ENCODE measurements around the gene AKIRIN1. TPM values are rescaled to one million over a fixed set of nuclear protein-coding genes. Genes with fewer than 3 reads are reported as not detected.

The AKIRIN1 gene
- polyA plus RNA-seq, 1 of the 3 experiments (the other 2 are of a cell fraction): 37.0 TPM

- no peak for TF ChIP-seq PBX3 (IDR thresholded peaks at IDR 0.05)
- no peak for TF ChIP-seq TAF1 (IDR thresholded peaks at IDR 0.05; ENCODE audit: borderline replicate concordance, low read depth, low read length)
- TF ChIP-seq REST (IDR thresholded peaks at IDR 0.05; ENCODE audit: low read depth, low read length): no peak
- no peak for TF ChIP-seq MXI1 (IDR thresholded peaks at IDR 0.05; ENCODE audit: low read depth, low read length)
- no peak for TF ChIP-seq FOSL2 (IDR thresholded peaks at IDR 0.05; ENCODE audit: borderline replicate concordance, low read depth)
- TF ChIP-seq ELF1 (IDR thresholded peaks at IDR 0.05): no peak
- no peak for TF ChIP-seq MEF2A (IDR thresholded peaks at IDR 0.05; ENCODE audit: borderline replicate concordance, low read depth)
- no peak for TF ChIP-seq RFX5 (IDR thresholded peaks at IDR 0.05; ENCODE audit: low read length)
- TF ChIP-seq TCF12 (IDR thresholded peaks at IDR 0.05): no peak
- no peak for TF ChIP-seq FOXJ3 (CRISPR knock-in tag; IDR thresholded peaks at IDR 0.05)
- TF ChIP-seq MAX (IDR thresholded peaks at IDR 0.05; ENCODE audit: low read depth): no peak
- TF ChIP-seq JUND (IDR thresholded peaks at IDR 0.05): no peak
- TF ChIP-seq USF2 (IDR thresholded peaks at IDR 0.05; ENCODE audit: borderline replicate concordance, low read depth, low read length): no peak
- Histone ChIP-seq H2AFZ (ENCODE audit: low read depth) (no peak overlapping the region), H3K9me3 (no peaks in the 10 kb centered on the region), H3F3A (replicated peaks; ENCODE audit: insufficient read depth) (peaks cover 16% of the 10 kb centered on the region), H3K79me2 (ENCODE audit: insufficient read depth) (no peaks in the 10 kb centered on the region), H3K27me3 (ENCODE audit: insufficient read depth) (no peaks in the 10 kb centered on the region), H3K9ac (no peak overlapping the region), H3K9me2 (no peaks in the 10 kb centered on the region), H3K4me1 (ENCODE audit: control insufficient read depth in 1 of 2, insufficient read depth in 2 of 2, low read depth in 1 of 2, low read length in 1 of 2) (0 out of 4 replicates have a peak, but pooled peaks cover 0 to 11% of the 10 kb centered on the region in 2 experiments), H3K4me2 (no peak overlapping the region), H4K20me1 (ENCODE audit: insufficient read depth) (no peaks in the 10 kb centered on the region), H3K4me3 (ENCODE audit: low read depth in 2 of 2, low read length in 1 of 2) (no peak overlapping the region), H3K36me3 (replicated peaks in 1 of 2; ENCODE audit: control insufficient read depth in 1 of 2, insufficient read depth in 2 of 2, low read length in 1 of 2) (no peaks in the 10 kb centered on the region), H3K27ac (ENCODE audit: low read depth in 2 of 2, low read length in 1 of 2) (peak overlapping the region in 1 of 2 experiments; percentile 88; a peak in 2 of 4 replicates)
- no peak for DNase-seq
- POLR2A ChIA-PET: no interaction called here
- WGBS (ENCODE audit: low lambda C conversion rate): 85% methylated on average over 7 of the region's 7 CpGs
- CTCF ChIA-PET: no interaction called here
These were observed 57.8 kb downstream of the AKIRIN1 start for GRCh38 chr1:39048745-39049370.
